Measurements from ENCODE around the gene CLN5.

CLN5 gene

DNA sequence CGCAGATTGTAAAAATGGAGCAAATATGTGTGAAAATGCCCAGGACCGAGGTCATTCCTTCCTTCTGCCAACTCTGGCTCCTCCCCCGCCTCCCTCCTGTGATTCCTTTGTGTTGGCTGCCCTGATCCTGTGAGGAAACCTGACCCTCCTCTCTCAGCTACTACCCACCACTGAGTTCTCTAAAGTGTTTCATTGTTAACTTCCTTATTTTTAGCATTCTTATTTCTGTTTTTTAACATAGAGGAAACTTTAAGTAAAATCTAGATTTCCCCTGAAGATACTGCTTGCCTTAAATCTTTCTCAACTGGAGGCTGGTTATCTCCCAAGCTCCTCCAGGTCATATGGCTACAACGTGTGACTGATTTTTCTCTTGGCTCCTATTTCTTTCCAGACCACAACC lies 56.8 kb downstream of the CLN5 start:
- Histone ChIP-seq H3K9me3 (no peaks in the 10 kb centered on the region), H3K4me1 (no peaks in the 10 kb centered on the region), H3K36me3 (peaks cover 39 to 88% (median 46%) of the 10 kb centered on the region in 3 donors), H3K27ac (no peak overlapping the region), H3K27me3 (no peaks in the 10 kb centered on the region), H3K4me3 (no peak overlapping the region)
- no peak for DNase-seq
- intact Hi-C loops (cut with DNase I; ENCODE audit: low total_unique reads) = no loop called here
- TF ChIP-seq, protein P1, sequence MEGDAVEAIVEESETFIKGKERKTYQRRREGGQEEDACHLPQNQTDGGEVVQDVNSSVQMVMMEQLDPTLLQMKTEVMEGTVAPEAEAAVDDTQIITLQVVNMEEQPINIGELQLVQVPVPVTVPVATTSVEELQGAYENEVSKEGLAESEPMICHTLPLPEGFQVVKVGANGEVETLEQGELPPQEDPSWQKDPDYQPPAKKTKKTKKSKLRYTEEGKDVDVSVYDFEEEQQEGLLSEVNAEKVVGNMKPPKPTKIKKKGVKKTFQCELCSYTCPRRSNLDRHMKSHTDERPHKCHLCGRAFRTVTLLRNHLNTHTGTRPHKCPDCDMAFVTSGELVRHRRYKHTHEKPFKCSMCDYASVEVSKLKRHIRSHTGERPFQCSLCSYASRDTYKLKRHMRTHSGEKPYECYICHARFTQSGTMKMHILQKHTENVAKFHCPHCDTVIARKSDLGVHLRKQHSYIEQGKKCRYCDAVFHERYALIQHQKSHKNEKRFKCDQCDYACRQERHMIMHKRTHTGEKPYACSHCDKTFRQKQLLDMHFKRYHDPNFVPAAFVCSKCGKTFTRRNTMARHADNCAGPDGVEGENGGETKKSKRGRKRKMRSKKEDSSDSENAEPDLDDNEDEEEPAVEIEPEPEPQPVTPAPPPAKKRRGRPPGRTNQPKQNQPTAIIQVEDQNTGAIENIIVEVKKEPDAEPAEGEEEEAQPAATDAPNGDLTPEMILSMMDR (IDR thresholded peaks at IDR 0.05) = no peak

DNA sequence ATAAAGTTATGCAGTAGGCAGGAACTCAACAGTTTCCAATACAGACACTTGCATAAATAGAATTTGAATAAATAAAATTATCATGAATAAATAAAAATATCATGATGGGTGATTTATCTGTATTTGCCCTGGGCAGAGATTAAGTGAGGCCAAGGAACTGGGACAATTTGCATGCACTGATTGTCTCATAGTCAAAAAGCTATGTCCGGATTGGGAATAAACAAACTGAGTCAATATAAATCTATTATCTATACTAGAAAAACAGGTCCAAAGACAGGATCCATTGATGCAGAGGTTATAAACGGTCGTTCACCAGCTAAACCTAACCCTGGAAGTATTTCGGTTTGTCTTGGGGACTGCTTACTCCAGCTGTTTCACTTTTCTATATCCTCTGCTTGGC lies 61.3 kb downstream of the CLN5 start:
- Histone ChIP-seq H3K27me3 (no peaks in the 10 kb centered on the region), H3K36me3 (peaks cover 59 to 85% (median 71%) of the 10 kb centered on the region in 3 donors), H3K27ac (no peak overlapping the region), H3K9me3 (no peaks in the 10 kb centered on the region), H3K4me3 (no peak overlapping the region), H3K4me1 (no peaks in the 10 kb centered on the region)
- intact Hi-C loops (cut with DNase I; ENCODE audit: low total_unique reads) = loop anchor here (10.0 kb wide), 1 partner anchor 132 kb away; no protein-coding TSS in a partner anchor
- no peak for DNase-seq
- TF ChIP-seq, protein P1 (IDR thresholded peaks at IDR 0.05) = no peak
